ENCODE measurements around the gene PTPRN2. TPM values are rescaled to one million over a fixed set of nuclear protein-coding genes. Genes with fewer than 3 reads are reported as not detected.
"Not testable (repeated sequence)": the region's sequence is repeated elsewhere in the genome, so short reads cannot be mapped to it uniquely, and the experiment has no call there.

Gene PTPRN2
- total RNA-seq, 1 donor from 2014 or later, result 2.4 TPM

DNA sequence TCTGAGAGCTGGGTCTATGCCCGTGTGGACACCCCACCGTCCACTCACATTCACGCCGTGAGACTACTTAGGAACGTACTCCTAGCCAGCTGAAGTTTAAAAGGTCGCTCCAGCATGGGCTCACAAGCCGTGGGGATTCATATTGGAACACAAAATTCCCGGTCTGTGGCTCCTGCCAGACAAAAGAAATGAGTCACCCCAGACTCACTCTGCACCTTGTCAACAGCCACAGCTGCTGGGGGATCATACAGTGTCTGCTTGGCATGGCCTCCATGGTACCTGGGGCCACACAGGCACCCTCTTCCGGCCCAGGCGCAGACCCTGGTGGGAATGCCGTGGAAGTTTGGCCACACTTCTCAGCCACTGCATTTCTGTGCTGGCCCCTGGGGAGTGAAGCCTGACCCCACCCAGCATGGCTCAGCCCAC, 1022.4 kb downstream of the PTPRN2 start:
- peak; percentile 69 to 78 for DNase-seq (ENCODE audit: low read depth in 2 of 2)

DNA sequence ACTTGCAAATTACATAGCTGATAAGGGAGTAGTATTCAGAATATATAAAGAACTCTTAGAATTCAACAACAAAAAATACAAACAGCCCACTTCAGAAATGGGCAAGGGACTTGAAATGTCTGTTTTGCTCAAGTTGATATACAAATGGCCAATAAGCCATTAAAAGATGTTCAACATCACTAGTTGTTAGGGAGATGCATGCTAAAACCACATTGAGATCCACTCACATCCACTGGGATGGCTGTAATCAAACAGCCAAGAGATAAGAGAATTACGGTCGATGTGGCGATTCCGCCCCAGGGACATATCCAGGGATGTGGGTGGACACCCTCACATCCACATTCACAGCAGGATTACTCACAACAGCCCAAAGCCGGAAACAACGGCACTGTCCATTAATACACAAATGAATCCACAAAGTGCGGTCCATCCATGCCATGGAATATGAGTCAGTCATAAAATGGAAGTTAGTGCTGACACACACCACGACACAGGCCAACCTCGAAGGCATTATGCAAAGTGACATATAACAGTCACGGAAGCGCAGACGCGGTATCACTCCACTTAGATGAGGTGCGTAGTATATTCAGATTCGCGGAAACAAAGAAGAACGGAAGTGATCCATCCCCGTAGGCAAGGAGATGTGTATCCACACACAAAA, 1023.0 kb downstream of the PTPRN2 start:
- DNase-seq (ENCODE audit: low read depth in 2 of 2), result peak; percentile 91 to 95

DNA sequence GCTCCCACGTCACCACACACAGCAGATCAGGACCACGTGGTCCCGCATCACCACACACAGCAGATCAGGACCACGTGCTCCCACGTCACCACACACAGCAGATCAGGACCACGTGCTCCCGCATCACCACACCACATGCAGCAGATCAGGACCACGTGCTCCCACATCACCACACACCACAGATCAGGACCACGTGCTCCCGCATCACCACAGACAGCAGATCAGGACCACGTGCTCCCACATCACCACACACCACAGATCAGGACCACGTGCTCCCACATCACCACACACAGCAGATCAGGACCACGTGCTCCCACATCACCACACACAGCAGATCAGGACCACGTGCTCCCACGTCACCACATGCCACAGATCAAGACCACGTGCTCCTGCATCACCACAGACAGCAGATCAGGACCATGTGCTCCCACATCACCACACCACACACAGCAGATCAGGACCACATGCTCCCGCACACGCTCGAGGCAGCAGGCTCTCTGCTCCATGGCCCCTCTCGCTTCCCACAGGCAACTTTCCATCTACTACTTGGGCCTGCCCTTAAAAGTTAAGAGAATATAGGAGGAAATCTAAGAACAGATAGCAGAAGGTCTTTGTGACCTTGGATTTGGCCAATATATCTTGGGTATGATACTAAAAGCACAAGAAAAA, 1024.0 kb downstream of the PTPRN2 start:
- DNase-seq (ENCODE audit: low read depth in 2 of 2), result not testable (repeated sequence)

DNA sequence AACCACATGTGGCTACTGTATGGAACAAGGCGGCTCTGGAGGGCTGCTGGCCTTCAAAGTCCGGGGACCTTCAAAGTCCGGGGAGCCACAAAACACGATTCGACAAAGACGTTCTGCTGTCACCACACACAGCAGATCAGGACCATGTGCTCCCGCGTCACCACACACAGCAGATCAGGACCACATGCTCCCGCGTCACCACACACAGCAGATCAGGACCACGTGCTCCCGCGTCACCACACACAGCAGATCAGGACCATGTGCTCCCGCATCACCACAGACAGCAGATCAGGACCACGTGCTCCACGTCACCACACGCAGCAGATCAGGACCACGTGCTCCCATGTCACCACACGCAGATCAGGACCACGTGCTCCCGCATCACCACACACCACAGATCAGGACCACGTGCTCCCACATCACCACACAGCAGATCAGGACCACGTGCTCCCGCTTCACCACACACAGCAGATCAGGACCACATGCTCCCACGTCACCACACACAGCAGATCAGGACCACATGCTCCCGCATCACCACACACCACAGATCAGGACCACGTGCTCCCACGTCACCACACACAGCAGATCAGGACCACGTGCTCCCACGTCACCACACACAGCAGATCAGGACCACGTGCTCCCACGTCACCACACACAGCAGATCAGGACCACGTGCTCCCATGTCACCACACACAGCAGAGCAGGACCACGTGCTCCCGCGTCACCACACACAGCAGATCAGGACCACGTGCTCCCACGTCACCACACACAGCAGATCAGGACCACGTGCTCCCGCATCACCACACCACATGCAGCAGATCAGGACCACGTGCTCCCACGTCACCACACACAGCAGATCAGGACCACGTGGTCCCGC, 1024.9 kb downstream of the PTPRN2 start:
- DNase-seq (ENCODE audit: low read depth in 2 of 2), result not testable (repeated sequence)

DNA sequence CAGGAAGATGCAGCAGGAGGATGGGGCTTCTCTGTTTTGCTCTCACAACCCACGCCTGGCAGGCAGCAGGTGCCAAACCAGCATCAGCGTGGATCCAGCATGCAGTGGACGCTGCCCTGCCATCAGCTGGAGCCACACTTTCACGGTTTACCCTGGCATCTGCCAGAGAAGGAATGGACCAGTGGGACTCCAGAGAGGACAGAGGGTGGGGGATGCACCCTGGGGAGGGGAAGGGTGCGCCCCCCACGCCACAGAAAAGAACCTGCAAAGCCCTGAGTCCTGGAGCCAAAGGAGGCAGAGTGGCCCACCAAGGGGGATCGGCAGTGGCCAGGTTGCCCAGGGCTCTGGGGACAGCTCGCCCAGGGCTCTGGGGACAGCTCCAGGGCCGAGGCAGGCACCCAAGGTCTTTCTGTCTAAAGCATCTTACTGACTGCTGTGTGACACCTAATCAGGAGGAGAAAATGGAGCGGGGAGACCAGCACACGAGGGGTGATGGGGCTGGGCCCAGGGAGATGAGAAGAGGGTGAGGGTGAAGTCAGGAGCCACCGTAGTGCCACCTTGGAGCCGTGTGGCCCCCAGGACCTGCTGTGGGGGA, 1025.7 kb downstream of the PTPRN2 start:
- DNase-seq (ENCODE audit: low read depth in 2 of 2), result no peak

DNA sequence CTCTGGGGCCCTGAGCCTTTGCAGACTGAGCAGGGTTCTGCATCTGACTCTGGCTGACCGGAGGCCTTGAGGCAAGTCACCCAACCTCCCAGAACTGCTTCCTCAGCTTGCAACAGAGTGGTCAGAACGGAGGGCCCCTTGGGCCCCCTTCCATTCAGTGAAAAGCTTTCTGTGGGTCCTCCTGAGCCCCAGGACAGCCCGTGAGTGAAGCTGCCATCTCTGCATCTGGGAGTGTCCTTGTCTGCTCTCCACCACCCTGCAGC, 1026.2 kb downstream of the PTPRN2 start:
- DNase-seq (ENCODE audit: low read depth in 2 of 2), result no peak

DNA sequence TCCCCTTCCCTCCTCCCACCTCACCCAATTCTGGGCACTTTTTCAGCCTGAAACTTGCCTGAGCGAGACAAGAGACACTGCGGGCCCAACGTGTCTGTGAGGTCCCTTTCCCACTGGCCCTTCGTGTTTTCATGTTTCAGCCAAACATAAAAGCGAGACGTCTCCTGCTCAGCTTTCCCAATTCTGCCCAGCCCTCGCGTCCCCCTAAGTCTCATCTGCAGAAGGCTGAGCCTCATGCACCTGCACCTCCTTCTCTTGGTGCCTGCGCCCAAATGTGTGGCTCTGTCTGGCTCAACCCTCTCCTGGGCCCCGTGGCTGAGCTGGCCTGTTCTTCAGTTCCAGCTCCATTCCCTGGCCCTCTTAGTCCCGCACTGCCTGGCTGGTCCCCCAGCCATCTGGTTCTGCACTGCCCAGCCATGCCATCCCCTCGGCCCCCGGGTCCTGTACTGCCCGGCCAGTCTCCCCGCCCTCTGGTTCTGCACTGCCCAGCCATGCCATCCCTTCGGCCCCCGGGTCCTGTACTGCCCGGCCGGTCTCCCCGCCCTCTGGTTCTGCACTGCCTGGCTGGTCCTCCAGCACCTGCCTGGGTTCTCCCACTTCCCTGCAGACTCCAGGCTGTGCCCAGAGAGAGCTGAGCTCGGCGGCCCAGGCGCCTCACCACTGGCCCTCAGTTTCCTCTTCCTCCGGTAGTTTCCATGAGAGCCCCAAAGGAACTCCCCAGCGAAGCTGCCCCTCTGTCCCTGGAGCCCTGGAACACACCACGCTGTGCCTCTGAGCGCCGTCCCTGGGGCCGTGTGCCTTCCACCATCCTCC, 1026.7 kb downstream of the PTPRN2 start:
- no peak for DNase-seq (ENCODE audit: low read depth in 2 of 2)

DNA sequence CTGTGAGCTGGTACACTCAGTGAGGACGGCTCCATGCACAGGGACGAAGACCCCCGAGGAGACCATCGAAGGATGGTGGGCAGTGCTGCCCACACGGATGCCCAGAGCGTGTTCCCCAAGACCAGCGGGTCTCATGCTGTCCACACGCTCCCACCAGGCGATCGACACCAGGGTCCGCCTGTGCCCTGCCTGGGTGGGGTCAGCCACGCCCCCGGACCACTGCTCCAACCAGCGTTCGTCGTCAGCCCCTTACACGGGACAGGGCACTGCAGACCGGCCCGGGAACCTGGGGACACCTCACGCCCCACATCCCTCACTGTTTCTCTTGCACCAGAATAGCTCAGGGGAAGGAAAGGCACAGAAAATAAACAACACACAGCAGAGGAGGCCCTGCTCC, 1027.4 kb downstream of the PTPRN2 start:
- DNase-seq (ENCODE audit: low read depth in 2 of 2), result no peak

DNA sequence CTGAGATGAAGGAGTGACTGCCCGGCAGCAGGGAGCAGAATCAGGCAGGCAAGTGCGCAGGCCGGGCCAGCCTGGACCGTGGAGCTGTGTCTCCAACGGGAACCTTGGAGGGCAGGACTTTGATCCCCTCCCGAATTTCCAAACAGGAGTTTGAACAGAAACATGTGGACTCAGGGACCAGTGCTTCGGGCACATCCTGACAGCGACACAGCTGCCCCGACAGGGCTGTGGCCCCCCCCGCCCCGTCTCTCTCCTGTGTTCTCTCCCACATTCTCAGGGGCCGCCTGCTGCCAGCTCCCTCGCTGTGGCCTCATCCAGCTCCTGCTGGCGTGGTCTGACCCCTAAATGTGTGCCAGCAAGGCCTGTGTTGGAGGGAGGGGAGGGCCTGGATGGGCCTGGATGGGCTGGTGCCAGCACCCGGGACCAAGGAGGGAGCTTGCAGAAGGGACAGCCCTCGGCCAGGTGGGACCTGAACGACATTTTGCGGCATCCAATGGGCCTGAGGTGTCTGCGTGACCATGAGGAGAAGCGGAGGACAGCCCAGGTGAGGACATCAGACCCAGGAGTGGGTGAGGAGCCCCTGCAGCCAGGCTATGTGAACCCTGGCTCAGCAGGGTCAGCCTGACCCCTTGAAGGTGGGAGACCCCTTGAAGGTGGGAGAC, 1027.9 kb downstream of the PTPRN2 start:
- DNase-seq (ENCODE audit: low read depth in 2 of 2), result no peak

DNA sequence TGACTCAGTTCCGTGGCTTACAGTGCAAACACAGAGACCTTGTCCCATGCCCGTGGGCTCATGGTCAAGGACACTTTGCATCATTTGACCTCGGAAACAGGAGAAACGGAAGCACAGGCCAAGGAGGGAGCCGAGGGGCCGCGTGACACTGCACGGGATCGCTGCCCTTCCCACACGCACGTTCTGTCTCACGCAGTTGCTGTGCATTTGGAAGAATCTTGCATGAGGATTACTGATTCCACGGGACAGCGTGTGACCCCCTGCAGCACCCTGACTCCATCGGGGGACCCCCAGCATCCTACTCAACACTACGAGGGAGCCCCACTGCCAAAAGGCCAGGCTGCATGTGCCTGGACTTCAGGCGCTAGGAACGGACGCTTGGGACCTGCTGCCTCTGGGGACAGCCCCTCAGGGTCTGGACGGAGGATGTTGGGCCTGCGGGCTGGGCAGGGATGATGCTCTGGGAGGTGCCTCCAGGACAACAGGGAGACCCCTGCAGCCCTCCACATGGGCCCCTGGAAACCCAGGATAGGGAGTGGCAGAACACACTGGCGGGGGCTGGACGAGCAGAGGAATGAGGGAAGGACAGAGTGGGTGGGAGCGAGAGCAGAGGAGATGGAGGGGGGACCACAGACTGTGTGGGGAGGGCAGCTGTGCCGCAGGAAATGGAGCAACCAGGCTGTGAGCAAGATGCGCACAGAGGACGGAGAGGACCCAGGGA, 1028.6 kb downstream of the PTPRN2 start:
- DNase-seq (ENCODE audit: low read depth in 2 of 2), result no peak

DNA sequence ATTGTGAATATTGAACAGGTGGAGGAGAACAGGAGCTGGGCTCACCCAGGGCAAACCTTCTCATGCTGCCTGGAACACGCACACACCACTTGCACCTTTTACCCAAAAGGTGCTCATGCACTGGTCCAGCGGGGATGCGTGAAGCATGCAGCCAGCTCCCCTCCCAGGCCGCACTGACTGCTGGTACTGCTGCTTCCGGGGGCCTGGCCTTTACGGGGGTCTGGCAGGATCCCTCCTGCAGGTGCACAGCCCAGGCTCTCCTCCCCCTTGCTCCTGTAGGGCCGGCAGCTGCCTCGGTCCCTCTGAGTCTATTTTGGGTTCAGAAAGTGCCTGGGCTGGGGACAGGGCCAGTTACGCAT, 1029.1 kb downstream of the PTPRN2 start:
- no peak for DNase-seq (ENCODE audit: low read depth in 2 of 2)

DNA sequence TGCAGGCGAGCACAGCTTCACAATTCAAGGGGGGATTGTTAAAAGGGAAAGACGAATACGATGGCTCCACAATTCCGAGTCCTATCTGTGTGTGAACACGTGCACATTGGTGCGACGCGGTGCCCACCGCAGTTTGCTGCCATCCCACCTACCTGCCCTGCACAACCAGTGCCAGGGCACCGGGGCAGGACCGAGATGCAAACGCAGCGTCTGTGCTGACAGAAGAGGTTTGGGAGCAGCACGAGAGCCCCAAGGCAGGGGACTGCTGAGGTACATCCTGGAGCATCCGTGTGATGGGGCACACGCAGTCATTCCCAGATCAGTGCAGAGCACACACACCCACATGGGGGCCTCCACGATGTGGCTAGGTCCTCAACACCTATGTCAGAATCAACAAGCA, 1029.6 kb downstream of the PTPRN2 start:
- no peak for DNase-seq (ENCODE audit: low read depth in 2 of 2)

DNA sequence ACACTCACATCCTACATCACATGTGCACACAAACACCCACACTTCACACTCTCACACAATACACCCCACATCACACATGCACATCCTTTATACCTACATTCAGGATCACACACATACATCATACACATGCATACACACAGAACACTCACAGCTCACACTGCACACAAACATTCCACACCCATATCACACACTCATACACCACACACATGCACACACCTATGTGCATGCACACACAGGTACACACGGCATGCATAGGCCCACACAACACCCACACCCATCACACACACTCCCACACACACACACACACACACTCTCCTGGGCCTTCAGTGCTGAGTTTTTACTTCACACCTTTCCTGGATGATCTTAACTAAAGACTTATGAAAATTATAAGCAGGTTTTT, 1030.4 kb downstream of the PTPRN2 start:
- DNase-seq (ENCODE audit: low read depth in 2 of 2), result no peak

DNA sequence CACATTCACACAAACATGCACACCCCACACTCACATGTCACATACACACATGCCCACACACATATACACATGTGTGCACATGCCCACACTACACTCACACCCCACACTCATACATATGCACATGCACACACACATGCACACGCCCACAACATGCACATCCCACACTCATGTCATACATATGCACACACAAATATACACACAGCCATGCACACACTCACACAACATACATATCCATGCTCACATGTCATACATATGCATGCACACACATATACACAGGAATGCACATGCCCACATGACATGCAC, 1031.0 kb downstream of the PTPRN2 start:
- DNase-seq (ENCODE audit: low read depth in 2 of 2), result no peak

DNA sequence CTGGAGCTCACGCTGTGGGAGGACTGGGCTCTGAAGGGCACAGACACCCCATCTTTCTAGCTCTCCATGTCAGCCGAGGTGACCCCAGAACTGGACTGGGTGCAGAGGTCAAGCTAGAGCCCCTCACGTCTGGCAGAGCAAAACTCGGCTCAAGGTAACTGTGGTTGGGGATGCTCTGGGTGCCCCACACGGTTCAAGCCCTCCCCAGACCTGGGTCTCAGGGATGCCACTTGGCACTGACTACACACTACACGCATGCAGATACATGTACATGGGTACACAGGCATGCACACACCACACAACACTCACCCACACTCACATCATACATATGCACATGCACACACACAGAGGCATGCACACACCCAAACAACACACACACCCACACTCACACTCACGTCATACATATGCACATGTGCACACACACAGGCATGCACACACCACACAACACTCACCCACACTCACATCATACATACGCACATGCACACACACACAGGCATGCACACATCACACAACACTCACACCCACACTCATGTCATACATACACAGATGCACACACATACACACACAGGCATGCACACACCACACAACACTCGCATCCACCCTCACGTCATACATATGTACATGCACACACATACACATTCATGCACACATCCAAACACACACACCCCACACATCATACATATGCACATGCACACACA, 1031.5 kb downstream of the PTPRN2 start:
- DNase-seq (ENCODE audit: low read depth in 2 of 2), result no peak

DNA sequence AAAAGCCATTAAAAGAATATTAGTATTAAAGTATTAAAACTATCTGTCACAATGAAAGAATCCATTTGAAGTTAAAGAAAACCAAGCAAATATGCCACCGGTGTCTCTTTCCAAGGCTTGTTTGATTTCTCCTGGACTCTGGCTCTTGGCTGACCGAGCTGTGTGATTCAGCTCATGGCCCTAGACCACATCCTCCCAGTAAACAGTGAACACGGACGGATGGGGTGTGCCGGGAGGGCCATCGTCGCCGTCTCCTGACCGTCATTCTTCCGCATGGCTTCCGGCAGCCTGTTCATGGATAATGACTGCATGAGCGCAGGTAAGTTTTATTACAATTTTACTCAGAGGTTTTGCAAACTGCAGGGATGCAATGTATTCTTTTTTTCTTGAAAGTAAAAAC, 1032.3 kb downstream of the PTPRN2 start:
- DNase-seq (ENCODE audit: low read depth in 2 of 2), result no peak

DNA sequence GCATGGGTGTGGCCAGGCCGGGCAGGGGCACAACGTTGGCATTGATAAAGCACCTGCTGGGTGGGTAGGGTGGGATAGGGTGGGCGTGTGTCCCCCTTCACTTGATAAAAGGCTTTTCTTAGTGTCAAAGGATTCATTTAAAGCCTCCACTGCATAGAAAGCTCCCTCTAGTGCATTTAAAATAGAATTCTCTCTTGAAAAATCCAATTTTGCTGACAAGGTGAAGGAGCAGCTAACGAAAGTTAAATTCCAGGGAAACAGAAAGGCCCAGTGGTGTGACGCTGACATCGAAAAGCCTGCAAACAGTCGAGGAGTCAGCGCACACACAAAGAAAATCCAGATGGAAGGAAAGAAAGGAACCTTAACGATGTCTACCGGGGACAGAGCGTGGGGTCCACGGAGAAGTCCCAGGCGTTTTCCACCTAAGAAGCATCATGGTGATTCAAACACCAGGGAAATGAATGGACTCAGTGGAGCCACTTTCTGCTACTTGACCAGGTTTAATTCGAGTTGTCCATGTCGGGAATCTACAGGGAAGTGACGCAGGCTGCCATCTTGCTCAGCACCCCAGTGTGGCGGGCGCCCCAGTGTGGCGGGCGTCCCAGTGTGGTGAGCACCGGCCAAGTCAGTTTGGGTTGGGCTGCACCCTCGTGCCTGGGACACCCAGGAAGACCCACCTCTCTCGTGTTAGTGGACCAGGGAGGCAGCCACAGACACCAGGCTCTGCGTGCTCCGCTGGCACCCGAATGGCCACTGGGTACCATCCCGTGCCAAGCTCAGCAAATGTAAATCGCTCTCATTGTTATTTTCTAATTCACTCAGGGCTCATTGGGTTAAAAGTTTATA, 1033.0 kb downstream of the PTPRN2 start:
- DNase-seq (ENCODE audit: low read depth in 2 of 2), result no peak

DNA sequence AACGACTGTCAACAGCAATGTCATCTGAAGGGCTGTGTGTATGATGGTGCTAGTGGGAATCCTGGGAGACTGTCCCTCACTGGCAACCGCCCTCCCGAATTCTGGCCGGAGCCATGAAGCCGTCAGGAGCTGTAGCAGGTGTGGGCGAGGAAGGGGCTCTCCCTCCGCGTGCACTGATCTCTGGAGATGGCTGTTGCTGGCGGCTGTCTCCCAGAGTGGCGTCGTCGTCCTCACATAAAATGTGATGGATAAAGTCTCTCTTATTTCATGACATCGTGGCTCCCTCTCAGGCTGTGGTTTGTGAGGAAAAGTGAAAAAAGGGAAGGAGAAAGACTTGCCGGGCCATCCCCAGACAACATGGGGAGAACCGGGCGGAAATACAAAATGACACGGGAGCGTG, 1034.4 kb downstream of the PTPRN2 start:
- no peak for DNase-seq (ENCODE audit: low read depth in 2 of 2)
